Choroid plexus epithelial cell (primary cell): ENCODE results near the gene MARK4.
"Not testable (repeated sequence)": the region's sequence is repeated elsewhere in the genome, so short reads cannot be mapped to it uniquely, and the experiment has no call there.

Source experiments
- DNase-seq: peaks from one replicate; pipeline ENCODE4 v3.0.0-alpha.2; 2010; ENCODE audit warnings: low read depth
- H3K4me3 ChIP-seq: 2 replicates; pipeline ENCODE4 v1.5.1; 2011; ENCODE audit warnings: low read depth, mild to moderate bottlenecking, control low read depth, low read length, moderate library complexity
- TF ChIP-seq, protein P1 (sequence below): conservative IDR thresholded peaks from 2 replicates; pipeline ENCODE4 v1.5.1; 2011; ENCODE audit warnings: low read depth, mild to moderate bottlenecking, control low read depth, inconsistent platforms, low read length, moderate library complexity

The MARK4 gene

DNA sequence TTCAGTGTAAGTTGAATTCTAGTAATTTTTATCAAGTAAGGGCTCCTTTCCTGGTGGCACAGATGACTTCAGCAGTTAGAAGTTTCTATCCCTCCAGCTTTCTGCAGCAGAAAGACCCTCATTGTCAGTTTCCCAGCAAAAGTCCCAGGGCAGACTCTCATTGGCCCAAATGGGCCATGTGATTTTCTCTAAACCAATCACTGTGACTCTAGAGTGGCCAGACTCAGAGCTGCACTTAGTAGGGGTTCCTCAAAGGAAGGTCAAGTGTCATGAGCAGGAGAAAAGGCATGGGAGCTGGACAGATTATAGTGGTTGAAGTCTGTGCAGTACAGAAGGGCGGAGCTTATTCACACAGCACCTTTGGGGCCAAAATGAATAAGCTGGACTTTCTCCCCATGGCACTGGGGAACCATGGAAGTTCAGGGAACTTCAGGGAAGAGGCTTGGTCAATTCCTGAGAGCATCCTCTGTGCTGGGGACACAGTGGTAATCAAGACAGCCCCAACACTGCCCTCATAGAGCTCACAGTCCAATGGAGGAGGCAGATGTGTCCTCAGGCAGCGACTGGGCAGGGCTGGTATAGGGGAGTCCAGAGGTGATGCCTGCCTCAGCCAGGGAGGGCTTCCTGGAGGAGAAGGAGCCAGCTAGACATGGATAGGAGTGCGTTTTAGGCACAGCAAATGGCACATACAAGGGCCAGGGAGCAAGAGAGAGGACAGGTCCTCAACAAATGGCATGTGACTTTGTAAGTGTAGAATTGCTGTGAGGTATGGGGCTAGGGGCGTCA lies 53.3 kb downstream of the MARK4 start:
- TF ChIP-seq, protein P1, sequence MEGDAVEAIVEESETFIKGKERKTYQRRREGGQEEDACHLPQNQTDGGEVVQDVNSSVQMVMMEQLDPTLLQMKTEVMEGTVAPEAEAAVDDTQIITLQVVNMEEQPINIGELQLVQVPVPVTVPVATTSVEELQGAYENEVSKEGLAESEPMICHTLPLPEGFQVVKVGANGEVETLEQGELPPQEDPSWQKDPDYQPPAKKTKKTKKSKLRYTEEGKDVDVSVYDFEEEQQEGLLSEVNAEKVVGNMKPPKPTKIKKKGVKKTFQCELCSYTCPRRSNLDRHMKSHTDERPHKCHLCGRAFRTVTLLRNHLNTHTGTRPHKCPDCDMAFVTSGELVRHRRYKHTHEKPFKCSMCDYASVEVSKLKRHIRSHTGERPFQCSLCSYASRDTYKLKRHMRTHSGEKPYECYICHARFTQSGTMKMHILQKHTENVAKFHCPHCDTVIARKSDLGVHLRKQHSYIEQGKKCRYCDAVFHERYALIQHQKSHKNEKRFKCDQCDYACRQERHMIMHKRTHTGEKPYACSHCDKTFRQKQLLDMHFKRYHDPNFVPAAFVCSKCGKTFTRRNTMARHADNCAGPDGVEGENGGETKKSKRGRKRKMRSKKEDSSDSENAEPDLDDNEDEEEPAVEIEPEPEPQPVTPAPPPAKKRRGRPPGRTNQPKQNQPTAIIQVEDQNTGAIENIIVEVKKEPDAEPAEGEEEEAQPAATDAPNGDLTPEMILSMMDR: no peak
- no peak for DNase-seq
- H3K4me3 ChIP-seq: no peak overlapping the region

DNA sequence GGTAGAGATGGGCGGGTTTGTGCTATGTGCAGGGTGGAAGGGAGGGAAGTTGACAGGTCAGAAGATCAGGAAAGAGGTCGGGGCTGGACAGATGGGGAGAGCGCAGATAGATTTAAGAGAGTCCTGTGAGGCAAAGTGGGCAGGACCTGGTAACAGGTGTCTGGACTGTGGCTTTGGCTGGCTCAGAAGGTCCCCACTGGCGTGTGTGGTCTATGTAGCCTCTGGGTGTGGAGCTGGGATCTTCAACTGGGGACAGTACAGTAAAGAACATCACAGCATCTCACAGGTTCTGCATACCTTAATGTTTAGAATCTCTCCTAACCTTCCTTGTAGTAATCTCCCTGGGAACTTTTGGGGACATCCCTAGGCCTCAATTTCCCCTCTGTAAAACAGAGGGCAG lies 53.9 kb downstream of the MARK4 start:
- no peak overlapping the region for H3K4me3 ChIP-seq
- DNase-seq: no peak

DNA sequence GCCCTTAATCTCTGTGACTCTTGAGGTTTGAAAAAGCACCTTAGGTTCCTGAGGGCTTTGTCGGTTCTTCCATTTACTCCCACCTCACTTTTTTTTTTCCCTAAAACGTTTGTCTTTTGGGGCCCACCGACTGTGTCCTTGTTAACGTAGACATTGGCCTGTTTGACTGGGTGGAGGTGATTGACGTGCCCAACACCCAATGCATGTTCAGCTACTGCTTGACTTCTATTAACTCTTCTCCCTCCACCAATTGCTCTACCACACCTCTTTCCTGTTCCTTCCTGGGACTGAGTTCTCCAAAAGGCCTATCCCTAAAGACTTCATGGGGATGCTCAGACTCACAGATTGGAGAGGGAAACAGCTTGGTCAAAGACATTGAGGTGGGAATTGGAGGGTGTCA lies 54.4 kb downstream of the MARK4 start:
- DNase-seq: peak; percentile 58
- no peak overlapping the region for H3K4me3 ChIP-seq
- TF ChIP-seq, protein P1: no peak

More for the DNA sequence above, 53.9 kb downstream of the MARK4 start:
- TF ChIP-seq, protein P1: no peak

DNA sequence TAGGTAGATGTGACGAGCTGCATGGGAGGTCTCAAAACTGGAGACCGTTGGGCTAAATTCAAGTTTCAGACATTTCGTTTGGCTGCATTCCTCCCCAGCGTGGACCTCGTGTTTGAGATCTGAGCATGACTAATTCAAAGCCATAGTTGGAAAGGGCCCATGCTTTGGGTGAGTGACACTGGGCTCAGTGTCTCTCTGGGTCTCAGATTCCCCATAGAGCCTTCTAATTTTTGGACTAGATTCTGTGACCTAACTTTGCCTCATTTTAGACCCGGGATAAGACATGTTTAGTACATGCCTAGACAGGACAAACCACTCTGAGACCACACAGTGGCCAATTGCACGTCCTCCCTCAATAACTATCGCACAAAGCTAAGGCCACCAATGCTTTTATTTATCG lies 55.0 kb downstream of the MARK4 start:
- TF ChIP-seq, protein P1: no peak

DNA sequence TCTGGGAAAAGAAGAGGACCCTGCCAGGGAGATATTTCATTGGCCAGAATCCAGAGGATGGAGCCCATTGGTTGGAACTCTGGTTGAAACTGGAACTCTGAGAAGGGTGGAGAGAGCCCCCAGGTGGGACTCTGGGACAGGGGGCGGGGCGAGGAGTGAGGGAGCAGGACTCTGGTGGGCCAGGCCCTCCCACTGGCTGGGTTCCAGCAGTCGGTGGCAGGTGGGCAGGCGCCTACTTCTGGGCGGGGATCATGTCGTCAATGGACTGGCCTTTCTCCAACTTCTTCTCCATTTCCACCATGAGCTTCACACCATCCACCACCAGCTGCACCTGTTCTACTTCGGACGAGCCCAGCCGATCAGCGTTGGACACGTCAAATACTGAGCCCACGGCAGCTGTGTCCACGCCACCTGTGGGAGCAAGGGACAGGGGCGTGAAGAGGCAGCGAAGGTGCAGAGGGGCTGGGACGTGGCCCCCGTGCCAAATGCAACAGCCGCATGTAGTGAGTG lies 55.5 kb downstream of the MARK4 start:
- no peak for DNase-seq
- TF ChIP-seq, protein P1: no peak
- no peak overlapping the region for H3K4me3 ChIP-seq

More for the DNA sequence above, 55.0 kb downstream of the MARK4 start:
- H3K4me3 ChIP-seq: no peak overlapping the region
- DNase-seq: no peak

DNA sequence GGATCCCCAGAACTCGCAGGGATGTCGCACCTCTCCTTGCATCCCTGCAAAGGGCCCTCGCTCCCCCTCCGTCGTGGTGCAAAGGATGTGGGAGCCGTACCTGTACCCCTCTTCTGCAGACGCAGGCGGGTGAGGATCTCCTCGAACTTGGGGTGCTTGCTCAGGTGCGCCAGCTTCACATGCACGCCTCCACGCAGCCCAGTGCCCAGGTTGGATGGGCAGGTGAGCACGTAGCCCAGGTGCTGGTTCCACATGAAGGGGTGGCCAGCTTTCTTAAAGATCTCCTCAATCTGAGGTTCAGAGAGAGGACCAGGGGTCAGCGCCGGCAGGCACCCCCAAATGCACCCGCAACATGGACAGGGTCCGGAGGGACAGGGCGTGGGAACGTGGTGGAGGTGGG lies 56.3 kb downstream of the MARK4 start:
- DNase-seq: no peak
- TF ChIP-seq, protein P1: no peak
- no peak overlapping the region for H3K4me3 ChIP-seq

DNA sequence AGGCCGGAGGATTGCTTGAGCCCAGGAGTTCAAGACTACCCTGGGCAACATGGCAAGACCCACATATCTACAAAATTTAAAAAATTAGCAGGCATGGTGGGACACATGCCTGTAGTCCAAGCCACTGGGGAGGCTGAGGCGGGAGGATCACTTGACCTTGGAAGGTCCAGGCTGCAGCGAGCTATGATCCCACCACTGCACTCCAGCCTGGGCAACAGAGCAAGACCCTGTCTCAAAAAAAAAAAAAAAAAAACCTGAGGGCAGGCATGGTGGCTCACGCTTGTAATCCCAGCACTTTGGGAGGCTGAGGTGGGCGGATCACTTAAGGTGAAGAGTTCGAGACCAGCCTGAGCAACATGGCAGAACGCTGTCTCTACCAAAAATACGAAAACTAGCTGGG lies 58.3 kb downstream of the MARK4 start:
- H3K4me3 ChIP-seq, DNase-seq: not testable (repeated sequence)
